HEK293 (cell line): ENCODE data around the gene APBA1.
A peak's percentile ranks its signal among the peaks of the same experiment; 100 is the strongest.

Experiments
- CTCF ChIA-PET: fragments of 350-600 bp; formaldehyde crosslinking; extraction: SDS; loops from one replicate; lab custom pipeline; 2021; ENCODE audit warnings: antibody characterized with exemption; lab: Yijun Ruan, JAX
- POLR2A ChIA-PET: fragments of 300-600 bp; formaldehyde crosslinking; extraction: SDS; loops from one replicate; lab custom pipeline; 2020; ENCODE audit warnings: antibody characterized with exemption, inconsistent platforms; lab: Yijun Ruan, JAX
- H3K27ac ChIP-seq: fragments of 200-500 bp; sonication (Bioruptor generic); 2 replicates; pipeline ENCODE4 v1.5.1; 2014; ENCODE audit warnings: low read depth, low read length, control low read depth, inconsistent platforms; ENCODE audit errors: extremely low read depth
- H3K36me3 ChIP-seq, 2 experiments: fragments of 200-500 bp in 1 of 2; sonication (Bioruptor generic) in 1 of 2; 1 replicate in 1 of 2; 2 replicates in 1 of 2; pipeline ENCODE4 v1.5.1; 2014 to 2017; ENCODE audit warnings: inconsistent platforms in 2 of 2, low read length in 2 of 2; ENCODE audit not compliant: control insufficient read depth in 2 of 2, insufficient read depth in 1 of 2
- H3K4me1 ChIP-seq: fragments of 200-500 bp; sonication (Bioruptor generic); 2 replicates; pipeline ENCODE4 v1.5.1; 2014; ENCODE audit warnings: mild to moderate bottlenecking, low read length, inconsistent platforms; ENCODE audit not compliant: control insufficient read depth, insufficient read depth
- H3K4me3 ChIP-seq: 2 replicates; pipeline ENCODE4 v1.5.1; 2011; ENCODE audit warnings: low read depth, mild to moderate bottlenecking, control low read depth, low read length, moderate library complexity
- H3K9me3 ChIP-seq: fragments of 200-500 bp; sonication (Bioruptor generic); 2 replicates; pipeline ENCODE4 v1.5.1; 2014; ENCODE audit warnings: low read depth, low read length, inconsistent platforms; ENCODE audit not compliant: control insufficient read depth, insufficient read depth
- CTCF ChIP-seq: fragments of 450-650 bp; formaldehyde crosslinking; IDR thresholded peaks from 2 replicates; pipeline ENCODE4 v1.5.1; 2016; ENCODE audit warnings: missing biosample characterization, missing genetic modification characterization
- FEZF1 ChIP-seq: fragments of 450-650 bp; formaldehyde crosslinking; IDR thresholded peaks from 2 replicates; pipeline ENCODE4 v1.5.1; 2016; ENCODE audit warnings: missing biosample characterization, missing genetic modification characterization
- GLIS2 ChIP-seq: fragments of 450-650 bp; formaldehyde crosslinking; IDR thresholded peaks from 2 replicates; pipeline ENCODE4 v1.5.1; 2016; ENCODE audit warnings: missing biosample characterization, missing genetic modification characterization
- IKZF3 ChIP-seq: fragments of 450-650 bp; IDR thresholded peaks from 2 replicates; pipeline ENCODE4 v1.5.0; 2018; ENCODE audit warnings: missing biosample characterization, mild to moderate bottlenecking, missing genetic modification characterization, moderate library complexity
- KLF7 ChIP-seq: fragments of 450-650 bp; formaldehyde crosslinking; IDR thresholded peaks from 2 replicates; pipeline ENCODE4 v1.5.1; 2016; ENCODE audit warnings: missing biosample characterization, missing genetic modification characterization, borderline replicate concordance
- SALL2 ChIP-seq: fragments of 450-650 bp; formaldehyde crosslinking; IDR thresholded peaks from 2 replicates; pipeline ENCODE4 v1.5.0; 2017; ENCODE audit warnings: missing biosample characterization, mild to moderate bottlenecking, missing genetic modification characterization, borderline replicate concordance
- SP7 ChIP-seq: fragments of 450-650 bp; formaldehyde crosslinking; IDR thresholded peaks from 2 replicates; pipeline ENCODE4 v1.5.1; 2016; ENCODE audit warnings: missing biosample characterization, missing genetic modification characterization
- ZEB2 ChIP-seq: fragments of 450-650 bp; formaldehyde crosslinking; IDR thresholded peaks from 2 replicates; pipeline ENCODE4 v1.5.1; 2016; ENCODE audit warnings: missing biosample characterization, missing genetic modification characterization
- ZFP3 ChIP-seq: fragments of 450-650 bp; formaldehyde crosslinking; IDR thresholded peaks from 2 replicates; pipeline ENCODE4 v1.5.1; 2016; ENCODE audit warnings: low read depth, missing biosample characterization, missing genetic modification characterization
- ZNF2 ChIP-seq: fragments of 450-650 bp; formaldehyde crosslinking; IDR thresholded peaks from 2 replicates; pipeline ENCODE4 v1.5.1; 2016; ENCODE audit warnings: missing biosample characterization, missing genetic modification characterization
- ZNF350 ChIP-seq: fragments of 450-650 bp; formaldehyde crosslinking; IDR thresholded peaks from 2 replicates; pipeline ENCODE4 v1.5.0; 2017; ENCODE audit warnings: missing biosample characterization, mild to moderate bottlenecking, missing genetic modification characterization
- ZNF354C ChIP-seq: fragments of 450-650 bp; formaldehyde crosslinking; IDR thresholded peaks from 2 replicates; pipeline ENCODE4 v1.5.1; 2016; ENCODE audit warnings: missing biosample characterization, missing genetic modification characterization, low read depth, borderline replicate concordance
- ZNF621 ChIP-seq: fragments of 450-650 bp; formaldehyde crosslinking; IDR thresholded peaks from 2 replicates; pipeline ENCODE4 v1.5.1; 2017; ENCODE audit warnings: missing biosample characterization, missing genetic modification characterization
- ZNF654 ChIP-seq: fragments of 450-650 bp; formaldehyde crosslinking; IDR thresholded peaks from 2 replicates; pipeline ENCODE4 v1.5.1; 2016; ENCODE audit warnings: low read depth, missing biosample characterization, missing genetic modification characterization
- ZNF701 ChIP-seq: fragments of 450-650 bp; formaldehyde crosslinking; IDR thresholded peaks from 2 replicates; pipeline ENCODE4 v1.5.1; 2016; ENCODE audit warnings: missing biosample characterization, missing genetic modification characterization
- ZNF776 ChIP-seq: fragments of 450-650 bp; formaldehyde crosslinking; IDR thresholded peaks from 2 replicates; pipeline ENCODE4 v1.5.0; 2017; ENCODE audit warnings: missing biosample characterization, missing genetic modification characterization, borderline replicate concordance
- ZNF785 ChIP-seq: fragments of 450-650 bp; formaldehyde crosslinking; IDR thresholded peaks from 2 replicates; pipeline ENCODE4 v1.5.1; 2016; ENCODE audit warnings: missing biosample characterization, missing genetic modification characterization
- ZNF792 ChIP-seq: fragments of 450-650 bp; formaldehyde crosslinking; IDR thresholded peaks from 2 replicates; pipeline ENCODE4 v1.5.1; 2016; ENCODE audit warnings: missing biosample characterization, missing genetic modification characterization
- ZSCAN5A ChIP-seq: fragments of 450-650 bp; formaldehyde crosslinking; IDR thresholded peaks from 2 replicates; pipeline ENCODE4 v1.5.1; 2016; ENCODE audit warnings: missing biosample characterization, missing genetic modification characterization
- TF ChIP-seq, protein P1 (sequence below): IDR thresholded peaks from 2 replicates; pipeline ENCODE4 v1.6.1; 2011; ENCODE audit warnings: mild to moderate bottlenecking, low read depth, low read length, borderline replicate concordance

Gene APBA1

DNA sequence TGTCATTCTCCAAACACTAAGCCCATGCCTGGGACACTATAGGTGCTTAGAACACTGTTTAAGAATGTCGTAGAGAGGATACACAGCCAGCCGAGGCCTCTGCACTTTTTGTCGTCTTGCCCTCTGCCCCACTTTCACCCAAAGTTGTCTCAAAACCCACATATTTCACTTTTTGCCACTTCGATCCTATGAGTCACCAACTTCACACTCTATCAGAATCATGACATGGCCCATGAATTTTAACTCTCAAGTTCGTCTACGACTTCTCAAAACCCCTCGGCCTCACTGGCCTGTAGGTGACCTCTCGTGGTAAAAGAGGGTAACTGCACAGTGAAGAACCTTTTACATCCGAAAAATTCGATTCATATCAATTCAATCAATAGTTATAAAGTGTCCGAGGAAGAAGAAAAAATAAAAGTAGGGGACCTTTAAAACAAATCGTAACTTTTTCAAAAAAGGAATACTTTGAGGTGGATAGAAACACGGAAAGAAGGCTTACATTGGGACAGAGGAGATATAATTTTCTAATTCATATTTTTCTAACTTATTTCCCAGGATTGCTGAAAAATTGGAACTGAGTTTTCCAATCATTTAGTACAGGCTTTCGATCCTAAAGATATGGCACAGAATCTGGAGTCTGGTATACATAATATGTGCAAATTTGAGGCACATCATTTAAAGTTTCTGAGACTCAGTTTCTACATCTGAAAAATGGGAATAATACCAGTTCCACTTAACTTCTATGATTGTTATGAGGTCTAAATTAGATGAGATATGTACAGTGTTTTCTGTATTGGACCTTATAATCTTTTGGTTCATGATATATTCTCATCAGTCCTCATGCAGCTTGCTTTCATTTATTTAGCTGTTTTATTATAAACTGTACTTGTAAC is 122.6 kb downstream of the APBA1 start:
- Histone ChIP-seq H3K27ac (no peak overlapping the region), H3K36me3 (no peaks in the 10 kb centered on the region), H3K4me3 (no peak overlapping the region), H3K4me1 (no peaks in the 10 kb centered on the region), H3K9me3 (no peaks in the 10 kb centered on the region)
- ChIA-PET CTCF (interaction anchor here (0.7 to 5.4 kb wide), 9 partner anchors 13 to 496 kb away, joined by 3 to 164 read pairs (median 5); no protein-coding TSS in a partner anchor), POLR2A (no interaction called here)
- no peak for TF ChIP-seq SALL2 (tag by site-specific recombination)
- TF ChIP-seq CTCF (tag by site-specific recombination): 0 out of 2 replicates have a peak, but pooled peaks have one; percentile 36
- no peak for TF ChIP-seq ZNF776 (tag by site-specific recombination)
- no peak for TF ChIP-seq ZSCAN5A (tag by site-specific recombination)
- no peak for TF ChIP-seq KLF7 (tag by site-specific recombination)
- peak; percentile 48; the same call in 1 of the 2 replicates for TF ChIP-seq ZNF2 (tag by site-specific recombination)
- TF ChIP-seq FEZF1 (tag by site-specific recombination): no peak
- no peak for TF ChIP-seq ZNF701
- no peak for TF ChIP-seq IKZF3 (tag by site-specific recombination)
- peak; percentile 69 for TF ChIP-seq ZNF654 (tag by site-specific recombination)

DNA sequence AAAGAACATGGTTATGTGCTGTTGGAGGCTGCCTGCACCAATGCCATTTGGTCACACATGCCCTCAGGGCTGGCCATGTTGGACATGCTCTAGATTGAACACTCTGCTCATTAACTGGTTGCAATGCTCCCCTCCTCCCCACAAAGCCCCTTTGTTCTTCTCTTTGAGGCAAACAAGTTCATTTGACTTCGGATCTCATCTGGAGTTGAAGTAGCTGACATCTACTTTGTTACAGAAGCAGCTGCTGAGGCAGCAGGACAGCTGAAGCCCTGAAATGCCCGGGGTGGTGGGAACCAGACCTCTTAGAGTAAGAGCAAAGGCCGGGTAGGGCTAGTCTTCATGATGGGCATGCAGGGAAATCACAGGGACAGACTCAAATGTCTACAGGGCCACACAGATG is 123.5 kb downstream of the APBA1 start:
- Histone ChIP-seq H3K4me3 (no peak overlapping the region), H3K36me3 (no peaks in the 10 kb centered on the region), H3K27ac (no peak overlapping the region), H3K4me1 (no peaks in the 10 kb centered on the region), H3K9me3 (no peaks in the 10 kb centered on the region)
- no peak for TF ChIP-seq ZNF621
- no peak for TF ChIP-seq ZNF792
- no peak for TF ChIP-seq SP7
- no peak for TF ChIP-seq ZEB2 (tag by site-specific recombination)
- TF ChIP-seq ZNF785 (tag by site-specific recombination): no peak
- TF ChIP-seq KLF7 (tag by site-specific recombination): no peak
- no peak for TF ChIP-seq ZNF350 (tag by site-specific recombination)
- no peak for TF ChIP-seq ZFP3 (tag by site-specific recombination)
- TF ChIP-seq, protein P1, sequence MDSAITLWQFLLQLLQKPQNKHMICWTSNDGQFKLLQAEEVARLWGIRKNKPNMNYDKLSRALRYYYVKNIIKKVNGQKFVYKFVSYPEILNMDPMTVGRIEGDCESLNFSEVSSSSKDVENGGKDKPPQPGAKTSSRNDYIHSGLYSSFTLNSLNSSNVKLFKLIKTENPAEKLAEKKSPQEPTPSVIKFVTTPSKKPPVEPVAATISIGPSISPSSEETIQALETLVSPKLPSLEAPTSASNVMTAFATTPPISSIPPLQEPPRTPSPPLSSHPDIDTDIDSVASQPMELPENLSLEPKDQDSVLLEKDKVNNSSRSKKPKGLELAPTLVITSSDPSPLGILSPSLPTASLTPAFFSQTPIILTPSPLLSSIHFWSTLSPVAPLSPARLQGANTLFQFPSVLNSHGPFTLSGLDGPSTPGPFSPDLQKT: no peak
- no peak for TF ChIP-seq GLIS2 (tag by site-specific recombination)
- no peak for TF ChIP-seq ZNF354C (tag by site-specific recombination)
- ChIA-PET POLR2A (no interaction called here), CTCF (interaction anchor here (0.7 to 5.4 kb wide), 8 partner anchors 80 to 495 kb away, joined by 3 to 164 read pairs (median 4); no protein-coding TSS in a partner anchor)
